GM21390 (cell line): ENCODE results near the gene HMMR.

Experiments
- ATAC-seq: cut with Tn5 transposase; IDR thresholded peaks from one replicate; pipeline ENCODE4 v1.9.1; 2021; ENCODE audit not compliant: unreplicated experiment

Gene HMMR

GRCh38 chr5:163456840-163457239 is 3.6 kb upstream of the HMMR start:
- no peak for ATAC-seq

- no peak for ATAC-seq
Measured at GRCh38 chr5:163458778-163459385, 1.6 kb upstream of the HMMR start.

DNA sequence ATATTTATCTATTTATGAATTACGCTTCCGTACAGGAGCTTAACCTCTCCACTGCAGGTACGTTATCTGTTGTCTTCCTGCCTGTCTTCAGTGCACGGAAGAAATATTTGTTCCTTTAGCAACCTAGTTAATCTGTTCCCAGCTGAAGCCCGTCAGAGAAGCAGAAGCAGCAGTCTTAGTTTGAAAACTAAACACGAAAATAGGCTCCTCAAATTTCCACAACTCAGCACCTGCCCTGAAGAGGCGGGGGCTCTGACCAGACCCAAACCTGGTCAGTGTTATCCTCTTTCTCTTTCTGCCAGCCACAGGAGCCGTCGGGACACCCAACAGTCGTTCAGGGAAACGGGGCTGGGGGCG is 992 bp upstream of the HMMR start:
- ATAC-seq: peak; percentile 0

GRCh38 chr5:163459819-163460561 is 442 bp upstream of the HMMR start, which contains the start of gene NUDCD2:
Gene NUDCD2 (minus strand): TSS chr5:163460102. CDS start chr5:163460050, 52 bp downstream.
- peak; percentile 77 for ATAC-seq

GRCh38 chr5:163463063-163463435 is 2.6 kb downstream of the HMMR start:
- no peak for ATAC-seq

- ATAC-seq: no peak
Measured at GRCh38 chr5:163467682-163468081, 7.2 kb downstream of the HMMR start.

- peak; percentile 87 for ATAC-seq
Measured at GRCh38 chr5:163473635-163474243, 13.3 kb downstream of the HMMR start.

- ATAC-seq: no peak
Measured at GRCh38 chr5:163475411-163475810, 15.0 kb downstream of the HMMR start.

DNA sequence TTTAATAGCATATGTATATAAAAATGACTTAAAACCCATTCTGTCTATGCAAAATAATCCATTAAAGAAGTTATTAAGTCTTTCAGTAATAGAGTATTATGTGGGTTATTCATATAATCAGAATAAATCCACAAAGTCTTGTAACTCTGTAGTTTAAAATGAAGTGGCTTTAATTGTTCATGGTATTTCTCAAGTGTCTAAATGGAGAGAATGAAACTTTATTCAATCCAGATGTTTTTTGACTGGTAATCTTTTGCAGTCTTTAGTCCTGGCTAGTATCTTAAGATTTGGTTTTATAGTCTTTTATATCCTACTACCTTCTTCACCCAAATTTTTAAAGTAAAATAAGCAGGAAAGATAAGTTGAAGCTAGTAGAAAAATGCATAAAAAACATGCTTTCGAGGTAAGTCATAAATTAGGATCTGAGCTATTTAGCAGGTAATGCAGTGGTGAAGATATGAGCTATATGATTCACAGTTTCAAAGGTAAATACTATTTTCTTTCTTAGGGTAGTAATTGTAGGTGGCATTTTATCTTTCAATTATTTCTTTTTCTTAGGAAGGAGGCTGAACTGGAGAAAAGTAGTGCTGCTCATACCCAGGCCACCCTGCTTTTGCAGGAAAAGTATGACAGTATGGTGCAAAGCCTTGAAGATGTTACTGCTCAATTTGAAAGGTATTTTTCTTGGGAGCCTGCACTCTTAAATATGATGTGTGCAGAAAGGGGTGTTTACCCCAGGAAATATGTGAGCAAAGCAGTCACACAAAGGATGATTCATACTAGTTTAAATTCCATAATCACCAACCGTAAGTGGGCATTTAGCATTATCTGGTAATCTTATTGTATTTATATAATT is 17.9 kb downstream of the HMMR start:
- ATAC-seq: no peak

GRCh38 chr5:163478982-163479271 is 18.5 kb downstream of the HMMR start:
- no peak for ATAC-seq

GRCh38 chr5:163489055-163489744 is 28.8 kb downstream of the HMMR start:
- ATAC-seq: no peak

DNA sequence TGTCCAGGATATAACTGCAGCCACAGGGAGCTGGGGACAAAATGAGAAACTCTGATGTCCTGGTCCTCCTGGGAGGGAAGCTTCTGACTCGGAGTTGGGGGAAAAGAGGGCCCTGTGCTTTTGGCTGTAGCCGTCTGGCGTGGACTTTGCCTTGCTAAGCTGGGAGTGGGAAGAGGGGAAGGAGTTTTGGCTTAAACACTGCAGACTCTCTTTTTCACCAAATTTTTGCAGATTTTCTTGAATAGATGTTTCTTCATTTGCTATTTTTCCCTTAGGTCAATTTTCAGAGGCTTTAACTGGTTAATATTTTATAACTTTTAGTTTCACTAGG is 29.3 kb downstream of the HMMR start:
- ATAC-seq: no peak

- no peak for ATAC-seq
Measured at GRCh38 chr5:163496286-163496685, 35.9 kb downstream of the HMMR start.

DNA sequence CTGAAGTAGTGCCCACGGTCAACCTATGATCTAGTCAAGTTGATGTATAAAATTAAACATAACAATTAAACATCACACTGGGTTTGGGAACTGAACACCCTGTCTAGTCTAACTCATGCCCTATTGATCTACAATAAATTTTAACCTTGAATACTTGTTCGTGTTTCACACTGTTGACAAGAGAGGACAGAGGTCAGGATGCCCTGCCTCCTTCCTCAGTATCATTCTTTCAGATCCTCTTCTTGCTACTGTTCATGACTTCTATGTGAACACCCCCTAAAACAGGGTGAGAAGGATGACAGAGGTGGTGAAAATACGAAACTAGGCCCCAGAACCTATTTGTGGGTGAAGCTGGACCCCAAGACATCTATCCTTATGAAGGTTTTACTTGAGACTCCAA is 36.9 kb downstream of the HMMR start:
- no peak for ATAC-seq

GRCh38 chr5:163498886-163499285 is 38.5 kb downstream of the HMMR start:
- no peak for ATAC-seq

DNA sequence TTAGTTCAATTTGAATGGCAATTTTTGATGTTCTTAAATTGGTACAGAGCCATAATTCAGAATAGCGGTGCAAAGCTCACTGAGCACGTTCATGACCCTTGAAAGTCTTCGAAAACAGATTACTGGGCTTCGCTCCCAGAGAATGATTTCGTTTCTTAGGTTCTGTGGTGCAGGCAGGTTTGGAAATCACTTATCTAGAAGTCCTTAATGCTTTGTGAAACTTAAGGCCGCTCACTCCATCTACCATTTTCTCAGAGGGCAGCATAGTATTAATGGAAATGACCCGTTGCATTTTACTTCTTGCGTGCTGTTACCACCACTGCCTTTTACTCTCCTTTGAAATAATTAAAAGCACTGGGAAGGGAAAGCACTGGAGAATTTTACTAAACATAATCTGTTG is 42.1 kb downstream of the HMMR start:
- ATAC-seq: no peak

- no peak for ATAC-seq
Measured at GRCh38 chr5:163503106-163504078, 43.0 kb downstream of the HMMR start.

DNA sequence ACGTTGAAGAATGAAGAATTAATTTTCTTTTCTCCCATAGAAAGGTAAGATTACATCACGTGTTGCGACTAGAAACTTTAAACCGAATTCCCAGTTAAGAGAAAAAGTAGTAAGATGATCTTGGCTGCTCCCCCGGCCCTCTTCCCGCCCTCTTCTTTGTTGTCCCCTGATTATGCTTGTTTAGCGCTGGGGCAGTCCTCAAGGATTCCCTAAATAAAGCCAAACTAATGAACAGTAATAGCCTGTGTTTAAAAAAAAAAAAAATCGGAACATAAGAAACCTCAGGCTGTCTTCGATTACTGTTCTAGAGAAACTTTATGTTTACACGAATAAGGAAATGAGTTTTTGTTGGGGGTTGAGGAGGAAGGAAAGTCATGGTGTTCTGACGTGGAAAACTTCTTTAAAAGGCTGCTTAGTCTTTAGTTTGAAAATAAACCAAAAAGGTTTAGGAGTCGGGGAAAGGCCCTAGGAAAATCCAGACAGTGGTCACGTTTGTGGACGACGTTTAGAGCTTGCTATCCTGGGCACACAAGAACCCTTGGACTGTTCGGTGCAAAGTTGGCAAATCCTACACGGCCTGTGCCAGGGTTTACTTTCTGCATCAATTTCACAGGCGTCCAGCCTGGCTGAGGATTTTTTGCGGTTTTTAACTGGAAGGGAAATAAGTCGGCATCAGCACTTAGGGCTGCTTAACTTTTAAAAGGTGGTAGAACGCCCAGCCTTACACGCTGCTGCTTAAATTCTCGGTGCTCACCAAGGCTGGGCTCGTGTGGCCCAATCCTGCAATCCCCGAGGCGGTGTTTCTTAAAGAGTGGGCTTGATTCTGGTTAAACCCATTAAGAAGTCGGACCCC is 43.9 kb downstream of the HMMR start:
- ATAC-seq: no peak

DNA sequence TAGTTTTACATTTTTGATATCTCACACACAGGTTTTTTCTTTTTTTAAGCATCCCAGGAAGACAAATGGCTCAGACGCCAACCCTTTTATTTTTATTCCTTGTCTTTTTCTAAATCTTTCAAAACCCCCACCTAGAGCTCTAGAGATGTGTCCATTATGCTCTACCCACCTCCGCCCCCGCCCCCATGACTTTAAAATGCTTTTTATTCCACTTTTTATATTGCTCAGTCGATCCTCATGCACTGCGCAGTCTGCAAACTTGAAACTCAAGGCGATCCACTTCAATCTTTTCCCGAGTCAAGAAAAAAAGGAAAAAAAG is 44.6 kb downstream of the HMMR start:
- ATAC-seq: no peak
